ENCODE data around the gene MKNK2.

GRCh38 chr19:2059422-2060201 is 8.6 kb upstream of the MKNK2 start:
- peak; percentile 39; the same call in 1 of the 2 replicates for TF ChIP-seq ZFX (IDR thresholded peaks at IDR 0.05)
- TF ChIP-seq, protein P1, sequence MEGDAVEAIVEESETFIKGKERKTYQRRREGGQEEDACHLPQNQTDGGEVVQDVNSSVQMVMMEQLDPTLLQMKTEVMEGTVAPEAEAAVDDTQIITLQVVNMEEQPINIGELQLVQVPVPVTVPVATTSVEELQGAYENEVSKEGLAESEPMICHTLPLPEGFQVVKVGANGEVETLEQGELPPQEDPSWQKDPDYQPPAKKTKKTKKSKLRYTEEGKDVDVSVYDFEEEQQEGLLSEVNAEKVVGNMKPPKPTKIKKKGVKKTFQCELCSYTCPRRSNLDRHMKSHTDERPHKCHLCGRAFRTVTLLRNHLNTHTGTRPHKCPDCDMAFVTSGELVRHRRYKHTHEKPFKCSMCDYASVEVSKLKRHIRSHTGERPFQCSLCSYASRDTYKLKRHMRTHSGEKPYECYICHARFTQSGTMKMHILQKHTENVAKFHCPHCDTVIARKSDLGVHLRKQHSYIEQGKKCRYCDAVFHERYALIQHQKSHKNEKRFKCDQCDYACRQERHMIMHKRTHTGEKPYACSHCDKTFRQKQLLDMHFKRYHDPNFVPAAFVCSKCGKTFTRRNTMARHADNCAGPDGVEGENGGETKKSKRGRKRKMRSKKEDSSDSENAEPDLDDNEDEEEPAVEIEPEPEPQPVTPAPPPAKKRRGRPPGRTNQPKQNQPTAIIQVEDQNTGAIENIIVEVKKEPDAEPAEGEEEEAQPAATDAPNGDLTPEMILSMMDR (conservative IDR thresholded peaks at IDR 0.05) = no peak
